HG03175 (cell line): ENCODE data around the gene PDE1A.

ENCODE experiments used
- ATAC-seq: cut with Tn5 transposase; IDR thresholded peaks from one replicate; pipeline ENCODE4 v1.9.1; 2021; ENCODE audit warnings: mild to moderate bottlenecking, moderate library complexity; ENCODE audit not compliant: unreplicated experiment

Gene PDE1A

DNA sequence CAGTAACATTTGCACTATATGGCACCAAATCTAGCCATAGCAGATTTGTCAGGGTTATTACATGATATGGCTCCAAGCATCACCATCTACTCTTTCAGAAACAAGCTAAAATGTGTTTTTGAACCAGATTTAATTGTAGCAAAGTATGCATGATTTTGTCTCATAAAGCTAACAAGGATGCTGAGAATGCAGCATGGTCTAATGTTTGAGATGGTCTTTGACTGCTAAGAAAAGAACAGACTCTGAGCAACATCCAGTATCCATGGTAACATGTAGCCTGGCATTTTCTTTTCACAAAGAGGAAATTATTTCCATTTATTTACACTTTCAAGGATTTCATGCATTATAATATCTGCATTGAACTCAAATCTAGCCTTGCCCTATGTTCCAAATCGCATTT lies 206.5 kb downstream of the PDE1A start:
- ATAC-seq, result no peak

DNA sequence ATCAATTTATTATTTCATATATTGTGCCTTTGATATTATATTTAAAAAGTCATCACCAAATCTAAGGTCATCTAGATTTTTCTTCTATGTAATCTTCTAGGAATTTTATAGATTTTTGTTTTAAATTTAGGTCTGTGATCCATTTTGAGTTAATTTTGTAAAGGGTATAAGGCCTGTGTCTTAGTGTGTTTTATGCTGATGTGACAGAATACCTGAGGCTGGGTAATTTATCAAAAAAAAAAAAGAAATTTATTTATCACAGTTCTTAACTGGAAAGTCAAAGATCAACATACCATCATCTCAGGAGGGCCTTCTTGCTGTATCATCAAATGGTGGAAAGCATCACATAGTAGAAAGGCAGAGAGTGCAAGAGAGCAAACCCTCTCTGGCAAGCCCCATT lies 216.2 kb downstream of the PDE1A start:
- ATAC-seq, result no peak

DNA sequence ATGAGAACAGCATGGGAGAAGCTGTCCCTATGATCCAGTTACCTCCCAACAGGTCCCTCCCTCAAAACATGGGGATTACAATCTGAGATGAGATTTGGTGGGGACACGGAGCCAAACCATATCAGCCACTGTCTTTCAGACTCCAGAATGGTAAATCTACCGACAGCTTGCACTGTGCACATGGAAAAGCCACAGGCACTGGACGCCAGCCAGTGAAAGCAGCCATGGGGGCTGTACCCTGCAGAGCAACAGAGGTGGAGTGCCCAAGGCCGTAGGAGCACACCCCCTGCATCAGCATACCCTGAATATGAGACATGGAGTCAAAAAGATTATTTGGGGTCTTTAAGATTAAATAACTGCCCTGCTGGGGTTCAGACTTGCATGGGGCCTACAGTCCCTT lies 218.4 kb downstream of the PDE1A start:
- no peak for ATAC-seq

DNA sequence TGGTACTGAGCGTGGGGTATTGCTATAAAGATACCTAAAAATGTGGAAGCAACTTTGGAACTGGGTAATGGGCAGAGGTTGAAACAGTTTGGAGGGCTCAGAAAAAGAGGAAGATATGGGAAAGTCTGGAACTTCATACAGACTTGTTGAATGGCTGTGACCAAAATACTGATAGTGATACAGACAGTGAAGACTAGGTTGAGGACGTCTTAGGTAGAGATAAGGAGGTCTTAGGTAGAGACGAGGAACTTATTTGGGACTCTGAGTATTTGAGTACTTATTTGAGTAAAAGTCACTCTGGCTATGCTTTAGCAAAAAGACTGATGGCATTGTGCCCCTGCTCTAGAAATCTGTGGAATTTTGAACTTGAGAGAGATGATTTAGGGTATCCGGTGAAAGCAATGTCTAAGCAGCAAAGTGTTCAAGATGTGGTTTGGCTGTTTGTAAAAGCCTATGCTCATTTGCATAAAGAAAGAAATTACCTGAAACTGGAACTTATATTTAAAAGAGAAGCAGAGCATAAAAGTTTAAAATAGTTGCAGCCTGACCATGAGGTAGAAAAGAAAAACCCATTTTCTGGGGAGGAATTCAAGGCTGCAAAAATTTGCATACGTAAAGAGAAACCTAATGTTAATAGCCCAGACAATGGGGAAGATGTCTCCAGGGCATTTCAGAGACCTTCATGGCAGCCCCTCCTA lies 219.6 kb downstream of the PDE1A start:
- ATAC-seq, result peak; percentile 49

DNA sequence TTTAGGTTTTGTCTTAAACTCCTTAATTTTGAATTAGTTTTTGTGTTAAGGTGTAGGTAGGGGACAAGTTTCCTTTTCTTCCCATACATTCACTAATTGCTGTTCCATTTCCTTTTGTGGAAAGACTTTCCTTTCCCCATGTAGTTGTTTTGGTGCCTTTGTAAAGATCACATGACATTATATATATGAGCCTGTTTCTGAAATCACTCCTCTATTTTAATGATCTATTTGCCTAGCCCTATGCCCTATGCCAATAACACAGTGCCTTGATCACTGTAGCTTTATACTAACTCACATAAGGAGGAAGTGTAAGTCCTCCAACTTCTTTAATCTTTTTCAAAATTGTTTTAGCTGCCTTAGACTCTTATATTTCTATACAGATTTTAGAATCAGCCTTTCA lies 229.3 kb downstream of the PDE1A start:
- no peak for ATAC-seq

DNA sequence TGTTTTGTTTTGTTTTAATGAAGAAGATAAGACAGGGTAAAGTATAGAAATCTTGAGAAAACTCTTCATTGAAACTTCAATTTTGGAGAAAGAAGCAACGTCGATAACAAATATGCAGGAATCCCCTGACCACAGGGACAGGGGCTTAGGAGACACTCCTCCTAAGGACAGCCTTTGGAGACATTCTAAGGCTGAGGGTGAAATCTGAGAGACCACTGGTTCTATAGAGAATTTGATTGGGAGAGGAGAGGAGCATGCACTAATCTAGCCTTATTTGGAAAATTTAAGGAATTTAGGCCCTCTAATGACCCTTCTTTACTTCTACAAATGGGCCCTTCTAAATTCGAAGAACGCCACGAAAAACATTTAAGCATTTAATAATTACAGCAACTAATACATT lies 233.5 kb downstream of the PDE1A start:
- no peak for ATAC-seq

DNA sequence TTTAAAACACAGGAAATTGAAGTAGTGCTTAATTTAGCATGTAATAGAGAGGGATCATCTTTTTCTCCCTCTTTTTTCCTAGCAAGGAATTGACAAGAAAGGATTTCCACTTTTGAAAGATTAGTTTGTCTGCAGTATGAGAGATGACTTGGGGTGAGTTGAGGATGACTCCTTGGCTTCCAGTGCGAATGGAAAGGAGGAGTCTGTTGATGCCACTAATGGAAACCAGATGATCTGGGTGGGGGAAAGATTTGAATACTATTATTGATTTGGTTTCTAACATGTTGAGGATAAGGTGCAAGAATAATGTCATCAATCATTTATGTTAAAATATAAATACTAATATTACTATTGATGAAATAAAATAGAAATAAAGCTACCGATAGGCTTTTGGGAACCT lies 235.8 kb downstream of the PDE1A start:
- ATAC-seq, result no peak

DNA sequence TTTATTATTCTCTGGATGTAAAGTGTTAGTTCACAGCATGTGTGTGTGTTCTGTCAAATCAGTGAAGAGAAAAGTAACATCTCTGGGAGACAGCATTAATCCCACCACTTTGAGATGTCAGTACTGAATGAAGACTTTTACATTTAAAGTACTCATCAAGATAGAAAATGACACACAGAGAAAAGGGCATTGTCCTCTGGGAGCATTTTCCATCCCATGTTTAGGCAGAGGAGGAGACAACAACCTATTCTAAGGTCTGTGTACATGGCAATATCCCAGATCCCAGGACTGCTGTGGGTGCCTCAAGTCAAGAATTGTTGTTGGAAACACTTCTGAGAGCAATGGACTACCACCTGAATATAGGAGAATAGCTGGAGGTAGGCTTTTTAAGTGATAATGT lies 239.7 kb downstream of the PDE1A start:
- no peak for ATAC-seq

DNA sequence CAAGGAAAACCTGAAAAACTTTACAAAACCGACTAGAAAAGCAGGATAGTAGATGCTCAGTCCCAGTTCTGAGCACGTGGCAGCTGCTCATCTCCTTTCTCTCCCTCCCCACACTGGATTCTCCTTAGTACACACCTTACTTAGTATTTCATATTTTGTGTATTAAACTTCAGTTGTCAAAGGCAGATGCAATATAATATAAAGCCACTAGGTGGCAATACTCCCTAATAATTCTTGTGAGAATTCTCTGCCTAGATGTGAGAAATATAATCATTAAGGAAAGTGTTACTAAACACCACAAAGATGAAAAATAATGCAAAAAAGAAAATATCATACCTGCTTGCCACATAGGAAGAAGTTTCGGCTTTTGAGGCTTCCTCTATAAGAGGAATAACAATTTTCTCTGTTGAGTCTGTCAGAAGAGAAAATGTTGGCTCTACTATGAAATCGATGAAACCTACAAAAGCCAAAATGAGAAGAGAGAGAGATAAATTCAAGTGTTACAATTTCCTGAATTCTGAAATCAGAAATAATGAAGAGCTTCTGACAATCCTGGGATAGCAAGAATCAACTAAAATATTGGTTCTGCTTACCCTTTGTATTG lies 240.6 kb downstream of the PDE1A start:
- ATAC-seq, result peak; percentile 76

DNA sequence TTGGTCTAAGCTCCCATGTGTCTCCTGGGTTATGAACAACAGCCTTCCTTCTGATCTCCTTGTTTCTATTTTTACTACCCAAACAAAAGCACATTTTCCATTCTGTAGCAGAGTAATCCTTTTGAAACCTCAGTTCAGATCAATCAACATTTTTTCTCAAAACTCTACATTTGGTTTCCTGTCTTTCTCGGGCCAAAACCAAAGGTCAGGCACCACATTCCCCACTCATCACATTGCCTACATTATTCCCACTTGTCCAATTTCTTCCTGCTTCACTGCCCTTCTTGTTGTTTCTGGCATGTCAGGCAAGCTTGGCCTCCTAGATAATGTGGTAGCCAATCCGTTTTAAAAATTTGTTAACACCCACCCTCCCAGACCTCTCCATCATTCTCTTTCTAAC lies 244.4 kb downstream of the PDE1A start:
- ATAC-seq, result no peak

DNA sequence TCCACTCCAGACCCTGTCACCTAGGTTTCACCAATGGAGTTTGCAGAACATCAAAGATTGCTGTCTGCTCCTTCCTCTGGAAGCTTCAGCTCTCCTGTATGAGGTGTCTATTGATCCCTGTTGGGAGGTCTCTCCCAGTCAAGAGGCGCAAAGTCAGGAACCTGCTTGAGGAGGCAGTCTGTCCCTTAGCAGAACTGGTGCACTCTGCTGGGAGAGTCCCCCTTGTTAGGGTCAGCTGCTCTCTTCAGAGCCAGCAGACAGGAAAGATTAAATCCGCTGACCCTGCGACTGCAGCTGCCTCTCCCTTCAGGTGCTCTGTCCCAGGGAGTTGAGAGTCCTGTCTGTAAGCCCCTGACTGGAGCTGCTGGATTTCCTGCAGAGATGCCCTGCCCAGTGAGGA lies 245.5 kb downstream of the PDE1A start:
- ATAC-seq, result no peak

DNA sequence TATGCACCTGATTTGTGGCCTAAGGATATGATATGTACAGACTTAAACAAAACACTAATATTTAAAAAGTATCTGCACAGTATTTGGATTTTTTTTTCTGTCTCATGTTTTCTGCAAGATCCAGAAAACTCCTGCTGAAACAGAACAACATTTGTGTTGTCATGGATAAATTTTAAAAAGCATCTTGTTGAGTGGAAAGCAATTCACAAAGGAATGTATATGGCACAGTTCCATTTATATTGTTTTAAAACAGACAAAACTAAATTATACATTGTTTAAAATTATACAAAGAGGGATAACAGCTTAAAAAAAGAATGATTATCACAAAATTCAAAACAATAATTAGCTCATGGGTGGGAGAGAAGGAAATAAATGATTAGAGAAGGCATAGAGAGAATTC lies 247.7 kb downstream of the PDE1A start:
- ATAC-seq, result no peak

DNA sequence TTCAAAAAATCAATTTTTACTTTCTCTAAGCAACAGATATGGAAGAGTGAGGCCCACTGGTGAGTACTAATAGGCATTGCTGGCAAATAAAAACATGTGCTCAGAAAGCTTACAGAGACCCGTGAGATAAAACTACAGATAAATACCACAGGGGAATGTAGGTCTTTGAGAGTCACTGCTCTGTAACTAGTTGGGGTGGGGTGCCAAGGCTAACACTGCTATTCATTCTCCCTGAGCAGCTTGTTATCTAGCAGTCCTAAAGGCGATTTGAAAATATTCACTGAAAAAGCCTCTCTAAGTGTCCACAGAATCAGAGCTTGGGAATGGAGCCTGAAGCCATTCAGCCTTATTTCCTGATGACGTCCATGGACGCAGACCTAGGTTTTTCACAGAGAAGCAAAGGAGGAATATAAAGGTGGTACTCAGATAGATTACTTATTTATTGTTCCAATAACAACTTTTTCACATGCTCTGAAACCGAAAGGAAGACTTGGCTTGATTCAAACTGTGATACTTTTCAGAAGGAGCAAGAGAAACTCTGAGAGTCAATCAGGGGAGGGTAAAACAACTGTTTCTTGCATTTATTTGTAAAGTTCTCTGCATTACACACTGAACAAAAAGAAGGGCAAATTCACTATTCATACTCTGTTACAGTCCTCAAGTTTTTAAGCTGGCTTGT lies 252.8 kb downstream of the PDE1A start:
- peak; percentile 59 for ATAC-seq

DNA sequence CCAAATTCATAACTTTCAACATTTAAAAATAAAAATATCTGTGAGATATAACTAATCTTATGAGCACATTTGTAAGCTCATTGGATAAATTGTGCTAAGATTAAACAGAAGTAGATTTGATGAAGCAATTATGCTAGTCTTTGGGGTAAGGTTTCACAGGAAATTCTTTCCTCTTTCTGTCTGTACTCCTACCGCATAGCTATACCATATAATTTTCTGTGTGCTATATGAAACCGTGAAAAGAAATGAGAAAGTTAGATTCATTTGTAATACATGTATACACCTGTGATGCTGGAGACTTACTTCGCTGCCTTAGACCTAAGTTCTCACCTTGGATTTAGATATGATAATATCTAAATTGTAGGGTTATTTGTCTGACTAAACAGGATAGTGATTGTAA lies 256.5 kb downstream of the PDE1A start:
- ATAC-seq, result no peak

DNA sequence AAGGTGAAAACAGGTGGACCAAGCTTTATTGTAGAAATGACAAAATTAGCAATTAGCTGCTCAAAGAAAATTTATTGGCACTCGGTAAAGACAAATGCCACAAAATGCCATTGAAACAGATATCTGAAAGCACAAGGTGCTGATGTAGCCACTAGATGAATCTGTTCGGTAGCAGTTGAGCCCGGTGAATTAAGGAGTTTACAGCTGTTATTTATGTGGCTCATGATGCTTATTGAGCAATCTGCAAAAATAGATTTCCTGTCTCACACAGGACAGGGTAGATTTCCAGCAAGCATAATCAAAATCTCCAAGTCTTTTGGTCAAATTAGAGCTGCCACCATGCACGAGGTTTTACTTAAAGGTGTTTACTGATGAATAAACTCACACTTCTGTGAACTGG lies 259.0 kb downstream of the PDE1A start:
- no peak for ATAC-seq

DNA sequence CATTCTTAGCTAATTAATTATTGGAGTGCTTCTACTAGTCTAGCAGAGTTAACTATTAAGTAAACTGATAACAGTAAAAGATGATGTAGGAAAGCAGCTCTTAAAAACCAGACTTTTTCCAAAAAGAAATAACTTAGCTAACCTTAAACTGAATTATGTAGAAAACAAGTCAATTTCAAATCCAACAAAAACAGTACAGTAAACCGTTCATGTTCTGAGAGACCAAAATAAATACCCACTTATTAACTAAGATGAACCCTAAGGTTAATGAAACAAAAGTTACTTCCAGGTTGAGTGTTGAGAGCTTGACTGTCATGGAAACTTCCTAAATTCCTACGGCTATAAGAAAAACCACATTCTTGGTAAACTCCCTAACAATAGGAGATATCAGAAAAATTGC lies 260.0 kb downstream of the PDE1A start:
- no peak for ATAC-seq

DNA sequence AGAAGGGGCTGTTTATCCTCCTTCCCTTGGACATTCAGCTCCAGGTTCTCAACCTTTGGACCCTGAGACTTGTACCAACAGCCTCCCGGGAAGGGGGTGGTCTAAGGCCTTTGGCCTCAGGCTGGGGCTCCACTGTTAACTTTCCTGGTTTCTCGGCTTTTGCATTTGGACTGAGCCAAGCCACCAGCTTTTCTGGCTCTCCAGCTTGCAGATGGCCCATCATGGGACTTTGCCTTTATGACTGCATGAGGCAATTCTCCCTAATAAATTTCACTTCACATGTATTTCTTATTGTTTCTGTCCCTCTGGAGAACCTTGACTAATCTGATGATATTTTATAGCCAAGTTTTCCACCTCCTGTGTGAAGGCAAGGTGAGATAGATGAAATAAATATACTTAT lies 260.4 kb downstream of the PDE1A start:
- ATAC-seq, result no peak

DNA sequence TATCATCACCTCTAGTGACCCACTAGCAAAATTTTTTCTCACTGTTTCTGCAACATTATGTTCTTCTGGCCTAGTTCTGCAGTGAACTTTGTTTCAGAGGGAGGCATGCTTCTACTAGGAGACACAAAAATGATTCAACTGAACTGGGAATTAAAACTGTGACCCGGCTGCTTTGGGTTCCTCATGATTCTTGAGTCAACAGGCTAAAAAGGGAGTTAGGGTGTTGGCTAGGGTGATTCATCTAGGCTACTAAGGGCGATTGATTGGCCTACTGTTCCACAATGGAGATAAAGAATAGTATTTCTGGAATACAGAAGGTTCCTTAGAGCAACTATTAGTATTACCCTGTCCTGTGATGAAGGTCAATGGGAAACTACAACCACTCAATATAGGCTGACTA lies 261.6 kb downstream of the PDE1A start:
- ATAC-seq, result no peak

DNA sequence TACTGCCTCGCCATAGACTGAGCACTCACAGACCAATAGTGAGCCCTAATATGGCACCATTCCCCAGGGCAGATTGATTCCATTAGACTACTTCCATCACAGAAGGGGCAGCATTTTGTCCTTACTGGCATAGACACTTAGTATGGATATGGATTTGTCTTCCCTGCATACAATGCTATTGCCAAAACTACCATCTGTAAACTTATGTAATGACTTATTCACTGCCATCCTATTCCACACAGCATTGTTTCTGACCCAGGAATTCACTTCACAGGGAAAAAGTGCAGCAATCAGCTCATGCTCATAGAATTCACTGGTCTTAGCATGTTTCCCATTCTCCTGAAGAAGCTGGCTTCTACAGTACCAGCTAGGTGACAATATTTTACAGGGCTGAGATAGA lies 262.1 kb downstream of the PDE1A start:
- no peak for ATAC-seq

DNA sequence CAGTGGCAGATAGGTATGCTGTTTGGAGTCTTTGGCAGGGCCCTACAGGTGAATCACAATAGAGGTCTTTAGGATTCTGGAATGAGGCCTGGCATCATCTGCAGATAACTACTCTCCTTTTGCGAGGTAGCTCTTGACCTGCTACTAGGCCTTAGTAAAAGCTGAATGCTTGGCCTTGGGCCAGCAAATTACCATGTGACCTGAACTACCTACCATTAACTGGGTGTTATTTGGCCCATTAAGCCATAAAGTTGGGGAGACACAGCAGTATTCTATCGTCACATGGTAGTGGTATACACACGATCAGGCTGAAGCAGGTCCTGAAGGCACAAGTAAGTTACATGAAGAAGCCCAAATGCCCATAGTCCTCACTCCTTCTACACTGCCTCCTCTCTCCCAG lies 263.0 kb downstream of the PDE1A start:
- no peak for ATAC-seq

DNA sequence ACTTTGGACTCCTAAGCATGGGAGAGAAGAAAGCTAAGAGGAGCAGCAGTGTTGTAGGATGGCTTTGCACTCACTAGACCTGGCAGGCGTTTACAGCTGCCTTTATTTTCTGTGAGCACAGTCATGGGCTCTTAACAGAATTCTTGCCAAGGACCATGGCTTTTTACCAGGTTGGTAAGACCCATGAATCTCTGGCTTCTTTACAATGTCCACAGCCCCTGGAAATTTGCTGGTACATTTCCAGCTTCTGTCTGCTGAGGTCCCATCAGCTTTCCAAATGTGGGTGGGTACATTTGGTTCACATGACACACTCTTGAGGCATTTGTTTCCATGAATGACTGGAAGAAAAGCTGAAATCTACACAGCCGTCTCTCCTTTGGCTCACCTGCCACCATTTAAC lies 278.5 kb downstream of the PDE1A start:
- no peak for ATAC-seq

DNA sequence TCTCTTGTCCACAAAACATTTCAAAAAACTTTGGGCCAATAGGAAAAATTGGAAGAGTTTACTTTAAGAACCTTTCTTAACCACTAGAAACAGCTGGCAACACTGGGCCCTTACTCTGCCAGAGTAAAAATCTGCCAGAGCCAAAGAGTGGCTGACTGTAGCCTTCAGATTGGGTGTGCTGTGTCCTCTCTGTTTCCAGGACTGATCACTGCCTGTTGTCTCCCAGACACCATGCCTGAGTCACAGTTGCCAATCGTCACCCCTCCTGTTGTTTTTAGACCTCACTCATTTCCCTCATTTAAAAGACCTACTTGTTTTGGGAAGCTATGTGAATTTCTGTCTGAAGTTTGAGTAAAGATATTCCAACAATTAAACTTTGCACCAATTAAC lies 282.1 kb downstream of the PDE1A start:
- no peak for ATAC-seq
